ENCODE measurements around the gene STK17B.

DNA sequence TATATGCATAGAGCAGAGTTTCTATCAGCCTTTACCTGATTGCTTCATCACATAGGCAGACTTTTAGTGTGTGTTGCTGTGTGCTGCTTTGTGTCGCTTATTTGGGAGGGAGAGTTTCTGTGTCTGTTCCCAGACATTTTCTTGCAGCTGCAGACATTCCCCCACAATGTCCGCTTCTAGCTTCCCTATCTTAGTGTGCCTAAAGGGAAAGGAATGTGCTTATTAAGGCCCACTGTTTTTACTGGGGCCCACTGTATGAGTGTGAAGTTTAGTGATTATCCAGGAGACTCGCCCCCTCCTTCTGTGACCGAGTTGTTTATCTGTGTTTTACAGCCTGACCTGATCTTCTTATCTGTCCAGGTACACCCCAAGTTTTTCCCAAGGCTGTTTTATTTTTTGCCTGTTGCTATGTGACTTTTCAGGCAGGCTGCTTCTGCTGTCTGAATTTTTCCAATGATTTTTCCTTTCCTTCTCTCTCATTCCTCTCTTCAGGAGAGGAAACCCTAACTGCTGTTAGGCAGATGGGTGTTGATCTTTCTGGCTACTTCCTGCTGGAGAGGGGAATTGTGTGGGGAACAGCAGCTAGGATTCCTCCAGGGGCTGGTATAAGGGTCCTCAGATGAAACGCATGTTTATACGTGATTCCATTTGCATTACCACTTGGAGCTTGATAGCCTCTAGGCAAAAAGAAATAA is 47.6 kb downstream of the STK17B start:
- TF ChIP-seq CTCF (IDR thresholded peaks at IDR 0.05) (no peak), POLR2A (IDR thresholded peaks at IDR 0.05) (no peak)
